ENCODE results near the gene SND1.

SND1 gene

GRCh38 chr7:127706766-127707165, 54.8 kb downstream of the SND1 start:
- no peak overlapping the region for H2AFZ ChIP-seq (ENCODE audit: low read length)
- H3K4me2 ChIP-seq (ENCODE audit: low read length) = no peak overlapping the region
- H3K9me3 ChIP-seq (ENCODE audit: low read length) = peaks cover 11% of the 10 kb centered on the region
- H3K79me2 ChIP-seq (ENCODE audit: insufficient read depth, low read length) = no peaks in the 10 kb centered on the region
- no peaks in the 10 kb centered on the region for H4K20me1 ChIP-seq (ENCODE audit: insufficient read depth, low read length)
- peaks cover 98% of the 10 kb centered on the region for H3K36me3 ChIP-seq (ENCODE audit: insufficient read depth, low read length)
- H3K27ac ChIP-seq (ENCODE audit: low read depth, low read length, poor library complexity, severe bottlenecking) = no peak overlapping the region
- H3K27me3 ChIP-seq (ENCODE audit: insufficient read depth, low read length) = no peaks in the 10 kb centered on the region
- H3K4me1 ChIP-seq (ENCODE audit: insufficient read depth, low read length, severe bottlenecking) = no peaks in the 10 kb centered on the region
- no peak overlapping the region for H3K4me3 ChIP-seq (ENCODE audit: low read depth, low read length, poor library complexity, severe bottlenecking)
- no peaks in the 10 kb centered on the region for H3K9me2 ChIP-seq (ENCODE audit: low read depth, low read length)
- H3K9ac ChIP-seq (ENCODE audit: low read length) = no peak overlapping the region
- TF ChIP-seq CTCF (IDR thresholded peaks at IDR 0.05; ENCODE audit: low read length) = no peak
- no peak for TF ChIP-seq EZH2 (IDR thresholded peaks at IDR 0.05; ENCODE audit: borderline replicate concordance, low read length)
- no peaks in the 10 kb centered on the region for H3F3A ChIP-seq (ENCODE audit: insufficient read depth, low read length)

- no peaks in the 10 kb centered on the region for H3K79me2 ChIP-seq (ENCODE audit: insufficient read depth, low read length)
- peaks cover 98% of the 10 kb centered on the region for H3K36me3 ChIP-seq (ENCODE audit: insufficient read depth, low read length)
- no peaks in the 10 kb centered on the region for H3K27me3 ChIP-seq (ENCODE audit: insufficient read depth, low read length)
- no peaks in the 10 kb centered on the region for H3F3A ChIP-seq (ENCODE audit: insufficient read depth, low read length)
- H3K4me2 ChIP-seq (ENCODE audit: low read length) = no peak overlapping the region
- no peak overlapping the region for H2AFZ ChIP-seq (ENCODE audit: low read length)
- TF ChIP-seq EZH2 (IDR thresholded peaks at IDR 0.05; ENCODE audit: borderline replicate concordance, low read length) (no peak), CTCF (IDR thresholded peaks at IDR 0.05; ENCODE audit: low read length) (no peak)
- H3K27ac ChIP-seq (ENCODE audit: low read depth, low read length, poor library complexity, severe bottlenecking) = no peak overlapping the region
- H4K20me1 ChIP-seq (ENCODE audit: insufficient read depth, low read length) = no peaks in the 10 kb centered on the region
- no peak overlapping the region for H3K9ac ChIP-seq (ENCODE audit: low read length)
- no peaks in the 10 kb centered on the region for H3K4me1 ChIP-seq (ENCODE audit: insufficient read depth, low read length, severe bottlenecking)
- H3K9me2 ChIP-seq (ENCODE audit: low read depth, low read length) = no peaks in the 10 kb centered on the region
- H3K9me3 ChIP-seq (ENCODE audit: low read length) = peaks cover 11% of the 10 kb centered on the region
- H3K4me3 ChIP-seq (ENCODE audit: low read depth, low read length, poor library complexity, severe bottlenecking) = no peak overlapping the region
Observed at GRCh38 chr7:127708201-127708600, 56.2 kb downstream of the SND1 start.

GRCh38 chr7:127708788-127709187, 56.8 kb downstream of the SND1 start:
- Histone ChIP-seq H3K9me3 (ENCODE audit: low read length) (peaks cover 11% of the 10 kb centered on the region), H3K79me2 (ENCODE audit: insufficient read depth, low read length) (no peaks in the 10 kb centered on the region), H4K20me1 (ENCODE audit: insufficient read depth, low read length) (no peaks in the 10 kb centered on the region), H3K27ac (ENCODE audit: low read depth, low read length, poor library complexity, severe bottlenecking) (no peak overlapping the region), H2AFZ (ENCODE audit: low read length) (no peak overlapping the region), H3K4me2 (ENCODE audit: low read length) (no peak overlapping the region), H3K9ac (ENCODE audit: low read length) (no peak overlapping the region), H3K36me3 (ENCODE audit: insufficient read depth, low read length) (peaks cover 98% of the 10 kb centered on the region), H3K4me3 (ENCODE audit: low read depth, low read length, poor library complexity, severe bottlenecking) (no peak overlapping the region), H3K27me3 (ENCODE audit: insufficient read depth, low read length) (no peaks in the 10 kb centered on the region), H3K4me1 (ENCODE audit: insufficient read depth, low read length, severe bottlenecking) (no peaks in the 10 kb centered on the region), H3F3A (ENCODE audit: insufficient read depth, low read length) (no peaks in the 10 kb centered on the region), H3K9me2 (ENCODE audit: low read depth, low read length) (no peaks in the 10 kb centered on the region)
- TF ChIP-seq EZH2 (IDR thresholded peaks at IDR 0.05; ENCODE audit: borderline replicate concordance, low read length) = no peak
- TF ChIP-seq CTCF (IDR thresholded peaks at IDR 0.05; ENCODE audit: low read length) = peak; percentile 98

Data from OCI-LY1 (cell line).